ENCODE results near the gene MINK1. TPM values are rescaled to one million over a fixed set of nuclear protein-coding genes. Genes with fewer than 3 reads are reported as not detected.

Gene MINK1
- total and polyA plus RNA-seq, 2 of the 13 experiments (the other 11 are each of a cell fraction or from before 2014, with no cell fraction given) = 17.2 to 63.9 TPM

GRCh38 chr17:4806777-4807604 is 26.1 kb upstream of the MINK1 start, which contains the start of gene PLD2 (continued):
- TF ChIP-seq RNF219 (CRISPR knock-in tag; IDR thresholded peaks at IDR 0.05) = no peak
- TF ChIP-seq ZFP62 (CRISPR knock-in tag; IDR thresholded peaks at IDR 0.05) = no peak
- TF ChIP-seq, protein P1, sequence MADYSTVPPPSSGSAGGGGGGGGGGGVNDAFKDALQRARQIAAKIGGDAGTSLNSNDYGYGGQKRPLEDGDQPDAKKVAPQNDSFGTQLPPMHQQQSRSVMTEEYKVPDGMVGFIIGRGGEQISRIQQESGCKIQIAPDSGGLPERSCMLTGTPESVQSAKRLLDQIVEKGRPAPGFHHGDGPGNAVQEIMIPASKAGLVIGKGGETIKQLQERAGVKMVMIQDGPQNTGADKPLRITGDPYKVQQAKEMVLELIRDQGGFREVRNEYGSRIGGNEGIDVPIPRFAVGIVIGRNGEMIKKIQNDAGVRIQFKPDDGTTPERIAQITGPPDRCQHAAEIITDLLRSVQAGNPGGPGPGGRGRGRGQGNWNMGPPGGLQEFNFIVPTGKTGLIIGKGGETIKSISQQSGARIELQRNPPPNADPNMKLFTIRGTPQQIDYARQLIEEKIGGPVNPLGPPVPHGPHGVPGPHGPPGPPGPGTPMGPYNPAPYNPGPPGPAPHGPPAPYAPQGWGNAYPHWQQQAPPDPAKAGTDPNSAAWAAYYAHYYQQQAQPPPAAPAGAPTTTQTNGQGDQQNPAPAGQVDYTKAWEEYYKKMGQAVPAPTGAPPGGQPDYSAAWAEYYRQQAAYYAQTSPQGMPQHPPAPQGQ (CRISPR knock-in tag; IDR thresholded peaks at IDR 0.05; ENCODE audit: borderline replicate concordance) = no peak
- TF ChIP-seq, protein P2, sequence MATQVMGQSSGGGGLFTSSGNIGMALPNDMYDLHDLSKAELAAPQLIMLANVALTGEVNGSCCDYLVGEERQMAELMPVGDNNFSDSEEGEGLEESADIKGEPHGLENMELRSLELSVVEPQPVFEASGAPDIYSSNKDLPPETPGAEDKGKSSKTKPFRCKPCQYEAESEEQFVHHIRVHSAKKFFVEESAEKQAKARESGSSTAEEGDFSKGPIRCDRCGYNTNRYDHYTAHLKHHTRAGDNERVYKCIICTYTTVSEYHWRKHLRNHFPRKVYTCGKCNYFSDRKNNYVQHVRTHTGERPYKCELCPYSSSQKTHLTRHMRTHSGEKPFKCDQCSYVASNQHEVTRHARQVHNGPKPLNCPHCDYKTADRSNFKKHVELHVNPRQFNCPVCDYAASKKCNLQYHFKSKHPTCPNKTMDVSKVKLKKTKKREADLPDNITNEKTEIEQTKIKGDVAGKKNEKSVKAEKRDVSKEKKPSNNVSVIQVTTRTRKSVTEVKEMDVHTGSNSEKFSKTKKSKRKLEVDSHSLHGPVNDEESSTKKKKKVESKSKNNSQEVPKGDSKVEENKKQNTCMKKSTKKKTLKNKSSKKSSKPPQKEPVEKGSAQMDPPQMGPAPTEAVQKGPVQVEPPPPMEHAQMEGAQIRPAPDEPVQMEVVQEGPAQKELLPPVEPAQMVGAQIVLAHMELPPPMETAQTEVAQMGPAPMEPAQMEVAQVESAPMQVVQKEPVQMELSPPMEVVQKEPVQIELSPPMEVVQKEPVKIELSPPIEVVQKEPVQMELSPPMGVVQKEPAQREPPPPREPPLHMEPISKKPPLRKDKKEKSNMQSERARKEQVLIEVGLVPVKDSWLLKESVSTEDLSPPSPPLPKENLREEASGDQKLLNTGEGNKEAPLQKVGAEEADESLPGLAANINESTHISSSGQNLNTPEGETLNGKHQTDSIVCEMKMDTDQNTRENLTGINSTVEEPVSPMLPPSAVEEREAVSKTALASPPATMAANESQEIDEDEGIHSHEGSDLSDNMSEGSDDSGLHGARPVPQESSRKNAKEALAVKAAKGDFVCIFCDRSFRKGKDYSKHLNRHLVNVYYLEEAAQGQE (IDR thresholded peaks at IDR 0.05; ENCODE audit: borderline replicate concordance in 1 of 2, low read depth in 1 of 2, low read length in 2 of 2) = no peak
- TF ChIP-seq ZNF850 (CRISPR knock-in tag; conservative IDR thresholded peaks at IDR 0.05) = no peak
- no peak for TF ChIP-seq ZNF160 (CRISPR knock-in tag; IDR thresholded peaks at IDR 0.05)
- no peak for TF ChIP-seq SRSF4 (IDR thresholded peaks at IDR 0.05; ENCODE audit: low read depth, low read length, poor library complexity, severe bottlenecking)
- TF ChIP-seq ZNF318 (CRISPR knock-in tag; IDR thresholded peaks at IDR 0.05) = no peak
- TF ChIP-seq ZNF883 (CRISPR knock-in tag; IDR thresholded peaks at IDR 0.05; ENCODE audit: not compliant biosample characterization) = no peak
- TF ChIP-seq ZNF674 (CRISPR knock-in tag; IDR thresholded peaks at IDR 0.05; ENCODE audit: low read depth) = no peak
- TF ChIP-seq HMG20A (CRISPR knock-in tag; IDR thresholded peaks at IDR 0.05; ENCODE audit: borderline replicate concordance) = no peak
